Effector CD8-positive, alpha-beta T cell (primary cell): ENCODE data around the gene PHRF1.

Experiments
- DNase-seq: peaks from one replicate; lab custom pipeline; 2025; lab: John Stamatoyannopoulos, UW
- total RNA-seq, 4 experiments: gene quantifications; one replicate each; lab custom pipeline; 2026; lab: John Stamatoyannopoulos, UW

The PHRF1 gene
- total RNA-seq: 153 to 247 (median 227) reads per million in 4 experiments

- peak; percentile 94 for DNase-seq
Measured at GRCh38 chr11:575996-576768, at the start of gene PHRF1. Gene PHRF1, plus strand, starts transcription at chr11:576470. Its CDS starts 5,043 bp downstream, at chr11:581513.

- DNase-seq: no peak
Measured at GRCh38 chr11:528166-528814, 48.0 kb upstream of the PHRF1 start.

GRCh38 chr11:528815-529727 is 47.2 kb upstream of the PHRF1 start:
- DNase-seq: no peak

GRCh38 chr11:529728-530411 is 46.4 kb upstream of the PHRF1 start:
- no peak for DNase-seq

- DNase-seq: no peak
Measured at GRCh38 chr11:530960-531831, 45.1 kb upstream of the PHRF1 start.

GRCh38 chr11:531919-532526 is 44.2 kb upstream of the PHRF1 start:
- DNase-seq: no peak

GRCh38 chr11:532527-532985 is 43.7 kb upstream of the PHRF1 start:
- DNase-seq: no peak

GRCh38 chr11:532986-533585 is 43.2 kb upstream of the PHRF1 start:
- no peak for DNase-seq

- no peak for DNase-seq
Measured at GRCh38 chr11:533586-534395, 42.5 kb upstream of the PHRF1 start.

GRCh38 chr11:534396-535209 is 41.7 kb upstream of the PHRF1 start:
- no peak for DNase-seq

- DNase-seq: no peak
Measured at GRCh38 chr11:535210-535518, 41.1 kb upstream of the PHRF1 start.

- peak; percentile 91 for DNase-seq
Measured at GRCh38 chr11:535519-536454, 40.5 kb upstream of the PHRF1 start, which contains the start of gene HRAS. Gene HRAS, minus strand, starts transcription at chr11:535576.

- DNase-seq: peak; percentile 94
Measured at GRCh38 chr11:536841-537621, 39.2 kb upstream of the PHRF1 start, which contains the start of gene LRRC56. Gene LRRC56, plus strand, starts transcription at chr11:537527. Its CDS starts 3,158 bp downstream, at chr11:540685.

- DNase-seq: no peak
Measured at GRCh38 chr11:537622-538430, 38.4 kb upstream of the PHRF1 start.

GRCh38 chr11:538431-539051 is 37.7 kb upstream of the PHRF1 start:
- DNase-seq: no peak
